ENCODE data around the gene DEPDC5. TPM values are rescaled to one million over a fixed set of nuclear protein-coding genes. Genes with fewer than 3 reads are reported as not detected.

Gene DEPDC5
- total and polyA plus RNA-seq, 5 donors: 6.9 to 15.3 (median 12.6) TPM

- Histone ChIP-seq H3K4me3 (ENCODE audit: low read length) (no peak overlapping the region), H3K4me1 (ENCODE audit: control insufficient read depth, insufficient read depth, low read length) (no peaks in the 10 kb centered on the region), H3K27me3 (ENCODE audit: control insufficient read depth, insufficient read depth) (no peaks in the 10 kb centered on the region), H3K27ac (ENCODE audit: low read length) (no peak overlapping the region), H3K9me3 (ENCODE audit: control insufficient read depth, low read length) (no peaks in the 10 kb centered on the region)
- intact Hi-C loops (cut with DNase I): no loop called here
- ATAC-seq (no peak), DNase-seq (no peak)
- 72% methylated on average over 16 of the region's 16 CpGs for WGBS
Measured at GRCh38 chr22:31897842-31898805, 144.3 kb downstream of the DEPDC5 start.

- no peaks in the 10 kb centered on the region for H3K4me1 ChIP-seq (ENCODE audit: control insufficient read depth, insufficient read depth, low read length)
- H3K4me3 ChIP-seq (ENCODE audit: low read length): no peak overlapping the region
- no peak overlapping the region for H3K27ac ChIP-seq (ENCODE audit: low read length)
- DNase-seq (no peak), ATAC-seq (no peak)
- 94% methylated on average over 2 of the region's 2 CpGs for WGBS
- intact Hi-C loops (cut with DNase I): no loop called here
- no peaks in the 10 kb centered on the region for H3K27me3 ChIP-seq (ENCODE audit: control insufficient read depth, insufficient read depth)
- H3K9me3 ChIP-seq (ENCODE audit: control insufficient read depth, low read length): no peaks in the 10 kb centered on the region
Measured at GRCh38 chr22:31898926-31899325, 145.1 kb downstream of the DEPDC5 start.

- Histone ChIP-seq H3K27ac (ENCODE audit: low read length) (no peak overlapping the region), H3K4me1 (ENCODE audit: control insufficient read depth, insufficient read depth, low read length) (no peaks in the 10 kb centered on the region), H3K9me3 (ENCODE audit: control insufficient read depth, low read length) (no peaks in the 10 kb centered on the region), H3K4me3 (ENCODE audit: low read length) (no peak overlapping the region), H3K27me3 (ENCODE audit: control insufficient read depth, insufficient read depth) (no peaks in the 10 kb centered on the region)
- DNase-seq (no peak), ATAC-seq (no peak)
- intact Hi-C loops (cut with DNase I): no loop called here
- 91% methylated on average over 4 of the region's 4 CpGs for WGBS
Measured at GRCh38 chr22:31899669-31900068, 145.8 kb downstream of the DEPDC5 start.

GRCh38 chr22:31901388-31902137 lies 147.7 kb downstream of the DEPDC5 start:
- intact Hi-C loops (cut with DNase I): no loop called here
- 74% methylated on average over 6 of the region's 6 CpGs for WGBS
- Histone ChIP-seq H3K4me1 (ENCODE audit: control insufficient read depth, insufficient read depth, low read length) (no peaks in the 10 kb centered on the region), H3K4me3 (ENCODE audit: low read length) (no peak overlapping the region), H3K27me3 (ENCODE audit: control insufficient read depth, insufficient read depth) (no peaks in the 10 kb centered on the region), H3K27ac (ENCODE audit: low read length) (no peak overlapping the region), H3K9me3 (ENCODE audit: control insufficient read depth, low read length) (no peaks in the 10 kb centered on the region)
- no peak for ATAC-seq
- DNase-seq: no peak

- WGBS: 96% methylated on average over 3 of the region's 3 CpGs
- DNase-seq (no peak), ATAC-seq (no peak)
- Histone ChIP-seq H3K27me3 (ENCODE audit: control insufficient read depth, insufficient read depth) (no peaks in the 10 kb centered on the region), H3K4me1 (ENCODE audit: control insufficient read depth, insufficient read depth, low read length) (no peaks in the 10 kb centered on the region), H3K4me3 (ENCODE audit: low read length) (no peak overlapping the region), H3K27ac (ENCODE audit: low read length) (no peak overlapping the region), H3K9me3 (ENCODE audit: control insufficient read depth, low read length) (no peaks in the 10 kb centered on the region)
- intact Hi-C loops (cut with DNase I): no loop called here
Measured at GRCh38 chr22:31904651-31905050, 150.8 kb downstream of the DEPDC5 start.

GRCh38 chr22:31905356-31905755 lies 151.5 kb downstream of the DEPDC5 start:
- intact Hi-C loops (cut with DNase I): no loop called here
- Histone ChIP-seq H3K4me1 (ENCODE audit: control insufficient read depth, insufficient read depth, low read length) (no peaks in the 10 kb centered on the region), H3K27ac (ENCODE audit: low read length) (no peak overlapping the region), H3K4me3 (ENCODE audit: low read length) (no peak overlapping the region), H3K27me3 (ENCODE audit: control insufficient read depth, insufficient read depth) (no peaks in the 10 kb centered on the region), H3K9me3 (ENCODE audit: control insufficient read depth, low read length) (no peaks in the 10 kb centered on the region)
- no peak for ATAC-seq
- DNase-seq: no peak
- WGBS: 85% methylated on average over 10 of the region's 10 CpGs

- no peak for ATAC-seq
- Histone ChIP-seq H3K4me3 (ENCODE audit: low read length) (no peak overlapping the region), H3K4me1 (ENCODE audit: control insufficient read depth, insufficient read depth, low read length) (no peaks in the 10 kb centered on the region), H3K9me3 (ENCODE audit: control insufficient read depth, low read length) (no peaks in the 10 kb centered on the region), H3K27me3 (ENCODE audit: control insufficient read depth, insufficient read depth) (no peaks in the 10 kb centered on the region), H3K27ac (ENCODE audit: low read length) (no peak overlapping the region)
- peak in 1 of 3 donors; percentile 44 for DNase-seq
- WGBS: 95% methylated on average over 16 of the region's 16 CpGs
- intact Hi-C loops (cut with DNase I): loop anchor here in 1 of 4 donors (2.0 kb wide), 1 partner anchor 51 kb away; no protein-coding TSS in a partner anchor
Measured at GRCh38 chr22:31906086-31906485, 152.3 kb downstream of the DEPDC5 start.

GRCh38 chr22:31906569-31906968 lies 152.8 kb downstream of the DEPDC5 start:
- Histone ChIP-seq H3K9me3 (ENCODE audit: control insufficient read depth, low read length) (no peaks in the 10 kb centered on the region), H3K4me1 (ENCODE audit: control insufficient read depth, insufficient read depth, low read length) (no peaks in the 10 kb centered on the region), H3K4me3 (ENCODE audit: low read length) (no peak overlapping the region), H3K27ac (ENCODE audit: low read length) (no peak overlapping the region), H3K27me3 (ENCODE audit: control insufficient read depth, insufficient read depth) (no peaks in the 10 kb centered on the region)
- WGBS: 77% methylated on average over 5 of the region's 5 CpGs
- DNase-seq: no peak
- intact Hi-C loops (cut with DNase I): loop anchor here in 1 of 4 donors (2.0 kb wide), 1 partner anchor 50 kb away; no protein-coding TSS in a partner anchor
- no peak for ATAC-seq

GRCh38 chr22:31909977-31910376 lies 156.2 kb downstream of the DEPDC5 start:
- intact Hi-C loops (cut with DNase I): no loop called here
- Histone ChIP-seq H3K4me3 (ENCODE audit: low read length) (no peak overlapping the region), H3K4me1 (ENCODE audit: control insufficient read depth, insufficient read depth, low read length) (no peaks in the 10 kb centered on the region), H3K9me3 (ENCODE audit: control insufficient read depth, low read length) (no peaks in the 10 kb centered on the region), H3K27me3 (ENCODE audit: control insufficient read depth, insufficient read depth) (no peaks in the 10 kb centered on the region), H3K27ac (ENCODE audit: low read length) (no peak overlapping the region)
- ATAC-seq (no peak), DNase-seq (no peak)
- WGBS: 84% methylated on average over 5 of the region's 5 CpGs

- Histone ChIP-seq H3K9me3 (ENCODE audit: control insufficient read depth, low read length) (no peaks in the 10 kb centered on the region), H3K4me3 (ENCODE audit: low read length) (no peak overlapping the region), H3K4me1 (ENCODE audit: control insufficient read depth, insufficient read depth, low read length) (no peaks in the 10 kb centered on the region), H3K27ac (ENCODE audit: low read length) (no peak overlapping the region), H3K27me3 (ENCODE audit: control insufficient read depth, insufficient read depth) (no peaks in the 10 kb centered on the region)
- DNase-seq: no peak
- ATAC-seq: no peak
- intact Hi-C loops (cut with DNase I): no loop called here
- 88% methylated on average over 7 of the region's 7 CpGs for WGBS
Measured at GRCh38 chr22:31911565-31912406, 158.0 kb downstream of the DEPDC5 start.

All from right cardiac atrium (tissue), 5 donors.